Measurements from ENCODE around the gene L1CAM.

Gene L1CAM

DNA sequence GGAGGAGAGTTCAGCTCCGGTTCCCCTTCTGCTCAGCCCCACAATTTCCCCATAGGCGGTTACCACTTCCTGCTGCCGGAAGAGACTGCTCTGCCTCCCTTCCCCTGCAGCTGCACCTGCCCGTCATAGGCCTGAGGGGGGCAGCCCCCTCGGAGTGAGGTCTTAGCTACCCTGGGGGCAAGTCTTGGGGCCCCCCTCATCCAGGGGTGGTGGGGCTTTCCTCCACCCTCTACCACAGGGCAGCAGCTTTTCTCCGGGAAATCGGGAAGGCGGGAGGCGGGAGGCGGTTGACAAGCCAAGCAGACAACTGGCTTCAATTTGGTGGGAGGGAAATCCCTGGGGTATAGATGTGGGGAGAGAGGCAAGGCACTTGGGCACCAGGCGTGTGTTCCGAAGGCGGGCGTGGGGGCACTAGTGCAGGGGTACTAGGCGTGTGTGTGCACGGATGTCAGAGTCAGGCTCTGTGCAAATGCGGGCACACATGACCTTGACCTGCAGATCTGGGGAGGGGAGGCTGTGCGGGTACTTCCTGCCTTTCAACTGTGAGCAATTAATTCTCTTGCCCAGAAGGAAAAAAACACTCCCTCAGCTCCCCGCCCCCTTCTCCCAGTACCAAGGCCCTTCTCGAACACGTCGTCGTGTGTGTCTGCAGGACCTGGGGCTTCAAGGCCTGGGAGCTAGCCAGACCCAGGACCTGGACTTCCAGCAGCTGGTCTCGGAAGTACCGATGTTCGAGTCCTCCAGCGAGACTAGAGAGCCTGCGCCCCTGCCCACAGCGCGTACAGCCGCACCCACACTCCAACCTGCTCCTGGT is 41.1 kb upstream of the L1CAM start:
- Mint-ChIP-seq H3K4me1 (ENCODE audit: low read depth) (peaks cover 28% of the 10 kb centered on the region), H3K27ac (peak overlapping the region; percentile 96), H3K27me3 (no peaks in the 10 kb centered on the region), H3K9me3 (no peaks in the 10 kb centered on the region), H3K4me3 (peak overlapping the region; percentile 87), H3K36me3 (ENCODE audit: low read depth) (peaks cover 30% of the 10 kb centered on the region)

DNA sequence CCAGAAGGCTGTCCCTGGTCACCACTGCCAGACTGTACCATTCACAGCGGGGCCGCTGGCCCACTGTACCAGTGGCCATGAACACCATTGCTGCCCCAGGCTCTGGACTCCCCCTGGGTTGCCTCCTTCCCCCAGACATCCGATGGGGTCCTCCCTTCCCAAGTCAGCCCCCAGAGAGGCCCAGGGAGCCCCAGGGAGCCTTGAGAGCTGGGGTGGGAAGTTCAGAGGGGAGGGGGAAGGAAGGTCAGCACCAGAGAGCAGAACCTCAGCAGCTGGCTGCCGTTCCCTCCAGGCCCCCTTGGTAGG is 40.5 kb upstream of the L1CAM start:
- Mint-ChIP-seq H3K9me3 (no peaks in the 10 kb centered on the region), H3K27me3 (no peaks in the 10 kb centered on the region), H3K4me3 (peak overlapping the region; percentile 87), H3K4me1 (ENCODE audit: low read depth) (peaks cover 28% of the 10 kb centered on the region), H3K36me3 (ENCODE audit: low read depth) (peaks cover 24% of the 10 kb centered on the region), H3K27ac (peak overlapping the region; percentile 96)

DNA sequence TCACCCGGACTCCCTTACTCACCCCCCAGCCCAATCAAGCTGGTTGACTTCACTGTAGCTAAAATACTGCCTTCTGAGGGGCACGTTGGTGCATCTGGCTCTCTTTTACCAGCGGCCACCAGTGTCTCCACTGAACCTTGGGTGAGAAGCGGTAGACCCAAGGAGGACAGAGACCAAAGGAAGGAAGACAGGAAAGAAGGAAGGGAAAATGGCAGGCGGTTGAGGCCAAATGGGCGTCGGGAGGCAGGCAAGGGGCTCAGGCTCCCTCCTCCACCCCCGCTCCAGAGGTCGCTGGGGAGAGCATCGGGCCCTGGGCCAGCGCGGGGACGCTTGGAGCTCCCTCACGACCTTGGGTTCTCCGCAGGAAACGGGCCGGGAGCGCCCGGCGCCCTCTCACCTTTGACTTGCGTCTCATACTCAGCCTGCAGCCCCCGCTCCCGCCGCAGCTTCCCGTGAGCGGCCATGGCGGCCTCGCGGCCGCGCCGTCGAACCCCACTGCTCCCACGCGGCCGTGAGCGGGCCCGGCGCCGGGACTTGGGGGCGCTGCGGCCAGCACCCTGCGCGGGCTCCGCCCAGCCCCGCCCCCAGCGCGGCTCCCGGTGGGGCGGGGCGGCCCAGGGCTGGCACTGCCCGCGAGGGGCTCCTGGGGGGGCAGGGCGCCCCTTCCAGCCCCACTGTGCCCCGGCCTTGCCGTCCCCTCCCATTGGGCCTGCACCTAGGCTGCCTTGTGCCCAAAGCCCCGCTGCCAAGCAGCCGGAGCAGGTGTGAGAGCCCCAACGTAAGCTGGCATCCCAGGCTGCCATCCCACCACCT is 40.0 kb upstream of the L1CAM start, which contains the start of gene ARHGAP4:
Gene ARHGAP4 (minus strand): TSS at position 526 of the 813 bp plus-strand sequence. CDS start 62 bp downstream, at position 464.
- Mint-ChIP-seq H3K27ac (peak within 1 kb of the TSS; percentile 97), H3K36me3 (ENCODE audit: low read depth) (peaks cover 20% of the 10 kb centered on the region), H3K9me3 (no peaks in the 10 kb centered on the region), H3K27me3 (no peaks in the 10 kb centered on the region), H3K4me3 (peak within 1 kb of the TSS; percentile 93), H3K4me1 (ENCODE audit: low read depth) (peaks cover 26% of the 10 kb centered on the region)

DNA sequence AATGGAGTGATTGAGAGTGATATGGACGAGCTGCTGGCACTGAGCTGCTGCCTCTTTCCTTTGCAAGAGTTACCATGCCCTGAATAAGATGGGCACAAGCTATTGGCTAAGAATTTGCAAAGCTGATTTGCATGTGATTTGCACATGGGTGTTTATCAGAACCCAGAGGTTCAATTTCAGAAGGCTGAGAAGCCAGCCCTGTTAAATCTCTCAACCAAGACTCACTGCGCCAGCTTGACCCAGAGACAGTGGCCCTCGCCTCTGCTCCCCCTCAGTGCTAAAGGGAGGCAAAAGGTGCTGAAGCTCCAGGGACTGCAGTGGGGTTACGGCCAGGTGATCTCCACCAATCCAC is 39.4 kb upstream of the L1CAM start:
- Mint-ChIP-seq H3K9me3 (no peaks in the 10 kb centered on the region), H3K4me3 (peak overlapping the region; percentile 93), H3K27ac (peak overlapping the region; percentile 97), H3K4me1 (ENCODE audit: low read depth) (peaks cover 26% of the 10 kb centered on the region), H3K36me3 (ENCODE audit: low read depth) (peaks cover 16% of the 10 kb centered on the region), H3K27me3 (no peaks in the 10 kb centered on the region)

DNA sequence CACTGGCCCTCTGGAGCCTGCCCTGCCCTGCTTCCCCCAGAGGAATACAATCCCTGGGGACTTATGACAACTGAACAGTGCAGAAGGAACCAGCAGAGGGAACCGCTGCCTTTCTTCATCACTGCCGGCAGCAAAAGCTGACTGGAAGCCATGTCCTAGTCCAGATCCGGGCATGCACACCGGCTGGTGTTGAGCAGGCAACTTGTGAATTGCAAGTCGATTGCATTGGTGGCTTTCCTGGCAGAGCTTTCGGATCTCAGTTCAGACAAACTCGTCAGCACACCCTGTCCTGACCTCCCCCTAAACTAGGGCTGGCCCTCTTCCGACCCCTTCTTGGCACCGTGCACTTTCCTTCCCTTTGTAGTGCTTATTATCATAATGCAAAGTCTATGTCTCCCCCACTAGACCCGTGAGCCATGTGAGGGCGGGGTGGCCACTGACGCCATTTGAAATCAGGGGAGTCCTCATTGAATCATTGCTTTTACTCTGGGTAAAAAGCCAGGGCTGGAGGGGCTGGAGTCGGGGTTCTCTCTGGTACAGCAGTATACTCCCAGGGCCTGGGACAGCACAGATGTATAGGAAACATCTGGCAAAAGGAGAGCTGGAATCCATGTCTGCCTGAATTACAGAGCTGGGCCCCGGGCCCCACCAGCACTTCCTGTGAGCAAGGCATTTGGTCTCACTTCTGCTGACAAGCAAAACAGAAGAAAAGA is 38.3 kb upstream of the L1CAM start:
- no peaks in the 10 kb centered on the region for H3K9me3 Mint-ChIP-seq
- no peaks in the 10 kb centered on the region for H3K27me3 Mint-ChIP-seq
- peaks cover 24% of the 10 kb centered on the region for H3K4me1 Mint-ChIP-seq (ENCODE audit: low read depth)
- H3K4me3 Mint-ChIP-seq = peak overlapping the region; percentile 93
- H3K36me3 Mint-ChIP-seq (ENCODE audit: low read depth) = peaks cover 22% of the 10 kb centered on the region
- peak overlapping the region; percentile 97 for H3K27ac Mint-ChIP-seq

DNA sequence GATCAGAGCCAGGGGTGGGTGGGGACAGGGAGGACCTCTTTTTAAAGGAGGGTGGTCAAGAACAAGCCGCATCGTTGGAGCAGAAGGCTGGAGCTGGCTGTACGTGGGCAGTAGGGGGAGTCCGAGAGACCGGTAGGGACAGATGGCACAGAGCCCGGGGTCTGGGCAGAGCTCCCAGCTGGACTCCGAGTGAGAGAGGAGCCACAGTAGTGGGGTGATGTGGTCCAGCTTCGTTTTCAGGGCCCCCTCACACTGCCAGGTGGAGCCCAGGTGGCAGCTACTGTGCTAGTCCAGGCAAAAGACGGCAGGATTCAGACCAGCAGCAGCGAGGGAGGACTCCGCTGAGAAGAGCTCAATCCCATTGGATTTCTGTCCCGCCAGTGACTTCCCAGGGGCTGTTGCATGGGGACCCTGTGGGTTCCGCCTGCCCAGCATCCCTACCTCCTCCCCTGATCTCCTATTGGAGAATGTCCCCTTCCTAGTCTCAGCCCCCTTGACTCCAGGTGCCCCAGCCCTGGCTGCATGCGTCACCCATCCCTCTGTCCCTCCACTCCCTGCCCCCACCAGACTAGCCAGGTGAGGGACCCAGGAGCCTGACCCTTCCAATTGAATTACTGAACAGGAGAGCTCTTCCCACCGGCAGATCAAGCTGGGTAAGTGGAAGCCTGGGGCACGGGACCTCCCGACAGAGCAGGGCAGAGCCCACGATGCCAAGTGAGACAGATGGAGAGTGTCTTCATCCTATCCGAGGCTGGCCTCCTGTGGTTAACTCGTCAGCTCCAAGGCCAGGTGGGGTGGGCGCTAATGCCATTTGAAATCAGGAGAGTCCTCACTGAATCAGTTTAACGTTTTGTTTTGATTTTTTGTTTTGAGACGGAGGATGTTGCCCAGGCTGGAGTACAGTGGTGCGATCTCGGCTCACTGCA is 37.2 kb upstream of the L1CAM start:
- H3K4me1 Mint-ChIP-seq (ENCODE audit: low read depth) = peaks cover 15% of the 10 kb centered on the region
- peak overlapping the region; percentile 97 for H3K27ac Mint-ChIP-seq
- H3K9me3 Mint-ChIP-seq = no peaks in the 10 kb centered on the region
- no peaks in the 10 kb centered on the region for H3K27me3 Mint-ChIP-seq
- peaks cover 22% of the 10 kb centered on the region for H3K36me3 Mint-ChIP-seq (ENCODE audit: low read depth)
- peak overlapping the region; percentile 93 for H3K4me3 Mint-ChIP-seq

DNA sequence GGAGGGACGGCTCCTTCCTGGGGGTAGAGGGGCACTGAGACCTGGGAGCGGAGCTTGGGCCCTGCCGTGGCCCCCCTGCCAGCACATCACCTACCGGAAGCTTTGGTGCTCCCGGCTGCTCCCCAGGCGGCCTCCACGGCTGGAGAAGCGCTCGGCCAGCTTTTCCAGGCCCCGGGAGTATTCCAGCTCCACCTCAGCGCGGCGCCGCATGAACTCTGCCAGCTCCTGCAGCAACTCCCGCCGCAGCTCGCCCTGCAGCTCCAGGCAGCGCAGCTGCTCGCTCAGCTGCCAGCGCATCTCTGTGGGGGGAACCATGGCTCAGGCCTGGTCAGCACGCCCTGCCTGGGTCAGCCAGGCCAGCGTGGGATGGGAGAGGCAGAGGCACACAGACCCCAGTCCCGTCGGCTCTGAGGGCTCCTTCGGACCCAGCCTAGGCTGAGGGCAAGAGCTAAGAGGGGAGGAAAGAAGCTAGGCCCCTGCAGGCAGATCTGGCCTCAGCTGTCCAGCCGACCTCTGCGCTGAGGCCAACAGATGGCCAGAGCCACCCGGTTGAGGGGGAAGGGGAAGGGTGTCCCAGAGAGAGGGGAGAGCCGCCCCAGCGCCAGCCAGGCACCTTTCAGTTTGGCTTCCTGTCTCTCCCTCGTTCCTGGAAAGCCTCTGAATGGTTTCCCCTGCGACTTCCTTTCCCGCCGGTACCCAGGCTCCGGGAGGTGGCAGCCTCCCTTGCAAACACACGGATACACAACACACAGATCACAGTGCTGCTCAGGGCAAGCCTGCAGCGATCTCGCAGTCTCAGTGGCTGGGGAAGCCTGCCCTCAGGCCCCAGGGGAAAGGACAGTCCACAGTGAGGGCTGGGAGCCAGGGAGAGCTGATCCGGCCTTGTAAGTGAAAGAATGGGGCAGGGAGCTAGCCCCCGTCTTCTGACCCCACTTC is 35.8 kb upstream of the L1CAM start:
- Mint-ChIP-seq H3K9me3 (no peaks in the 10 kb centered on the region), H3K4me1 (ENCODE audit: low read depth) (peaks cover 15% of the 10 kb centered on the region), H3K4me3 (peak overlapping the region; percentile 93), H3K36me3 (ENCODE audit: low read depth) (peaks cover 29% of the 10 kb centered on the region), H3K27ac (peak overlapping the region; percentile 97), H3K27me3 (no peaks in the 10 kb centered on the region)

DNA sequence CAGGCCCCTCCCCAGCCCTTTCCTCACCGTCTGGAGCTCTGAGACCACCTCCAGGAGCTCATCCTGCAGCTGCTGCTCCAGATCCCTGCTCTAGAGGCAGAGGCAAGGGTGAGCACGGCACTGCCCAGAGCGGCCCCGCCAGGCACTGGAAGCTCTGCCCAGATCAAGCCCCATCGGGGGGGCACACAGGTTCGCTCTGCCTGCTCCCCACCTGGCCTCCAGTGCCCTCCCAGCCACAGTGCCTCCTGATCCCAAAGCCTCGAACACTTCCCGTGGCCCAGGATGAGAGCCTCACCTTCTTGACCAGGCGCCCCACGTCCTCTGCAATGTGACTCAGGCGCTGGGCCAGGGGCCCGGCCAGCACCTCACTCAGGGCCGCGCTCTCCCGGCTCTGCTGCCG is 35.1 kb upstream of the L1CAM start:
- Mint-ChIP-seq H3K27ac (no peak overlapping the region), H3K4me1 (ENCODE audit: low read depth) (peaks cover 15% of the 10 kb centered on the region), H3K36me3 (ENCODE audit: low read depth) (peaks cover 35% of the 10 kb centered on the region), H3K27me3 (no peaks in the 10 kb centered on the region), H3K9me3 (no peaks in the 10 kb centered on the region), H3K4me3 (no peak overlapping the region)

DNA sequence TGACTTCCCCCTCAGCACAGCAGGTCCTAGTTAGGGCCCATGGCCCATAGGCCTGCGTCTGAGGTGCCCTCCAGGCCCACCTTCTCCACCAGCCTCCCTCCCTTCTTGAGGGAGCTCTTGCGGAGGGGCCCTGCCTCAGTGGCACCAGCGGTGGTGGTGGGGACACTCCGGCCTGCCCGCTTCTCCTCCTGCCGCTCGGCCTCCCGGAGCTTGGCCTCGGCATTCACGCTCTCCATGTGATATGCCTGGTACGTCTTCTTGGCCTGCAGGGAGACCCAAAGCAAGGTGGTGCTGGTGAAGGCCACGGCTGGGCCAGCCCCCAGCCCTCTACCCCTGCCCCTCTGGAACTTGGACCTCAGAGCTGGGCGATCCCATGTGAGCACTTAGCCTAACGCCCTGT is 34.6 kb upstream of the L1CAM start:
- Mint-ChIP-seq H3K4me3 (no peak overlapping the region), H3K36me3 (ENCODE audit: low read depth) (peaks cover 39% of the 10 kb centered on the region), H3K9me3 (no peaks in the 10 kb centered on the region), H3K4me1 (ENCODE audit: low read depth) (peaks cover 15% of the 10 kb centered on the region), H3K27ac (no peak overlapping the region), H3K27me3 (no peaks in the 10 kb centered on the region)

DNA sequence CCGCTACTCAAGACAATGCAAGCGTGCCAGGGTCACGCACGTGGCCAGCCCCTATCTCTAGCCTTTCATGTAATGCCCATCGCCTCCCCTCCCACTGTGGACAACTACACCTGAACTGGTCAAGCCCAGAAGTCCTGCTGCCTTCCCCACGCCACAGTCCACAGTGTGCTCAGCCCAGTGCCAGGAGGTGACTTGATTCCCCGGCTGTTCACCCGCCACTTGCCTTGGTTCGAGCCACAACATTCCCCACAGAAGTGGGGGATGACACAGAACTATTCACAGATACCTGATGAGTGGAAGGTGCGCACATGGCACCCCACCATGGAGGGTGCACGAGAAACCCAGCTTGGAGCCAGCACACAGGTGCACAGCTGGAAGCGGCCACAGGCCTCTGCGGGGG is 33.3 kb upstream of the L1CAM start:
- Mint-ChIP-seq H3K4me1 (ENCODE audit: low read depth) (peaks cover 15% of the 10 kb centered on the region), H3K27me3 (no peaks in the 10 kb centered on the region), H3K4me3 (no peak overlapping the region), H3K9me3 (no peaks in the 10 kb centered on the region), H3K36me3 (ENCODE audit: low read depth) (peaks cover 38% of the 10 kb centered on the region), H3K27ac (no peak overlapping the region)

DNA sequence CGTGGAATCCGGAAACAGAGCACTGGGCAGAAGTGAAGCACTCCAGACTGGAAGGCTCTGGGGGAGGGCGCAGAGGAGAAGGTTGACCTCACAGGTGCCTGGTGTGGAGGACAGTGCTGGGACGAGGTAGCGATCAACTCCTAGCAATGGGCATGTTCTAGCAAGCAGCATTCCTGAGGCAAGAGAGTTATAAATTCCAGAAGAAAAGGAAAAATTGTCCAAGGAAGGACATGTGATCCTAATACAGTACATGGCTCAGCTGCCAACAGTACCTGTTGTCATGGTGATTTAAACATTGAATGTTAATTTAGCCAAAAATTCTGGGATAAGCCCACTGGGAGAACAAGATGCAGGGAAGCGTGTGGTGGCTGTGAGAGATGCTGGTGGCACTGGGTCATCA is 31.9 kb upstream of the L1CAM start:
- Mint-ChIP-seq H3K4me1 (ENCODE audit: low read depth) (peaks cover 9% of the 10 kb centered on the region), H3K27me3 (no peaks in the 10 kb centered on the region), H3K9me3 (no peaks in the 10 kb centered on the region), H3K27ac (no peak overlapping the region), H3K36me3 (ENCODE audit: low read depth) (peaks cover 35% of the 10 kb centered on the region), H3K4me3 (no peak overlapping the region)

DNA sequence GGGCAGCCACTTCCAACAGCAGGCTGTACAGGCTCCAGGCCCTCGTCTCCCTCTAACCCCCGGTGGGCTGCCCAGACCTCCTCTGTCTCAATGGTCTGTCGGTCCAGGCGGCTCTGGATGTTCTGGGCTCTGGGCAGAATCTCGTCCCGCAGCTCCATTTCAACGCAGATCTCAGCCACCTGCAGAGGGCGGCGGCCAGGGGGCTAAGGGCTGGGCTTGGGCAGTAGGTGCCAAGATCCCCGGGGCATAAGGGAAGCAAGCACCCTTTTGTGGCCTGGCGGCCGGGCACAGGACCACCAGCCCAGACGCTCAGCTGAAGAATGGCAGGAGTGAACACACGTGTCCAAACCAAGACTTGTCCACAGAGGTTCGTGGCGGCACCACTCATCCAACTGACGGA is 27.7 kb upstream of the L1CAM start:
- H3K9me3 Mint-ChIP-seq = no peaks in the 10 kb centered on the region
- no peaks in the 10 kb centered on the region for H3K27me3 Mint-ChIP-seq
- H3K36me3 Mint-ChIP-seq (ENCODE audit: low read depth) = peaks cover 31% of the 10 kb centered on the region
- peaks cover 5% of the 10 kb centered on the region for H3K4me1 Mint-ChIP-seq (ENCODE audit: low read depth)
- H3K4me3 Mint-ChIP-seq = no peak overlapping the region
- no peak overlapping the region for H3K27ac Mint-ChIP-seq

DNA sequence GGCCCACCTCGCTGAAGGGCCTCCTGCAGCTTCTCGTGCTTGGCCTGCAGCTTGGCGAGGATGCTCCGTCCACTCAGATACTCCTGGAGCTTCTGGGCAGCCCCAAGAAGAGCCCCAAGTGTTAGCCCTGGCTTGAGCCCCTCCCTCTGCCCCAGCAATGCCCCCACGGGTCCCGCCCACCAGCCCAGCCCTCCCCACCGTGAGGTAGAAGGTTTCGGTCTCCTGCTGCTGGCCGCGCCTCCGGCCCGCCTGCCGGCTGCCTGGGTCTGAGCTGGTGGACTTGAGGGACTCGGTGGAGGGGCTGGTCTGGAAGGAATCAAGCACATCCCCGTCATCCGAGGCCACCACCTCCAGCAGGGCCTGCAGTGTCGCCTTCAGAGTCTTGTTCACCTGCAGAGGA is 27.2 kb upstream of the L1CAM start:
- Mint-ChIP-seq H3K27me3 (no peaks in the 10 kb centered on the region), H3K36me3 (ENCODE audit: low read depth) (peaks cover 27% of the 10 kb centered on the region), H3K9me3 (no peaks in the 10 kb centered on the region), H3K4me1 (ENCODE audit: low read depth) (peaks cover 5% of the 10 kb centered on the region), H3K4me3 (no peak overlapping the region), H3K27ac (no peak overlapping the region)

All from stimulated activated naive CD8-positive, alpha-beta T cell treated with anti-CD3 and anti-CD28 coated beads, Interleukin-15, Interleukin-2, amounts not matched to agents 100 ng/mL and 50 ng/mL, for 24 hours (primary cell).